HFFc6 (cell line): ENCODE results near the gene DHRS12. TPM values are rescaled to one million over a fixed set of nuclear protein-coding genes. Genes with fewer than 3 reads are reported as not detected.
A peak's percentile ranks its signal among the peaks of the same experiment; 100 is the strongest.

ENCODE experiments used
- DNase-seq: peaks from one replicate; pipeline ENCODE4 v3.0.0-alpha.2; 2018
- H3K27ac Mint-ChIP-seq: 2 replicates; pipeline ENCODE4 v1.8.0; 2020; ENCODE audit warnings: mild to moderate bottlenecking, mixed read lengths
- H3K27me3 Mint-ChIP-seq: 2 replicates; pipeline ENCODE4 v1.8.0; 2021; ENCODE audit warnings: mild to moderate bottlenecking, moderate library complexity, mixed read lengths; ENCODE audit not compliant: insufficient read depth
- H3K36me3 Mint-ChIP-seq: 2 replicates; pipeline ENCODE4 v1.8.0; 2021; ENCODE audit warnings: low read depth, mixed read lengths
- H3K4me1 Mint-ChIP-seq: 2 replicates; pipeline ENCODE4 v1.8.0; 2020; ENCODE audit warnings: low read depth, mixed read lengths
- H3K4me3 Mint-ChIP-seq: 2 replicates; pipeline ENCODE4 v1.8.0; 2020; ENCODE audit warnings: mild to moderate bottlenecking, moderate library complexity, mixed read lengths
- H3K9me3 Mint-ChIP-seq: 2 replicates; pipeline ENCODE4 v1.8.0; 2020; ENCODE audit warnings: mild to moderate bottlenecking, mixed read lengths
- CTCF ChIP-seq: fragments of 200-600 bp; sonication (generic); IDR thresholded peaks from 2 replicates; pipeline ENCODE4 v1.5.0; 2021; ENCODE audit warnings: antibody characterized with exemption, mild to moderate bottlenecking
- total RNA-seq, 6 experiments: library from RNA; stranded (reverse); fragmentation: NEBNext Ultra II Directional; extraction: Animal tissue kit (Norgen Biotek cat#: 25700); gene quantifications; 2 replicates in 1 of 6; 3 replicates in 5 of 6; pipeline ENCODE4 v1.2.3, GENCODE V29; 2021

The DHRS12 gene
- total RNA-seq, 6 experiments from 2014 or later: 1.9 to 2.7 (median 2.4) TPM

- Mint-ChIP-seq H3K27ac (no peak overlapping the region), H3K4me3 (no peak overlapping the region), H3K36me3 (0 out of 2 replicates have a peak, but pooled peaks cover 4% of the 10 kb centered on the region), H3K9me3 (no peaks in the 10 kb centered on the region), H3K27me3 (peaks cover 9% of the 10 kb centered on the region), H3K4me1 (peaks cover 17% of the 10 kb centered on the region)
- no peak for TF ChIP-seq CTCF
- no peak for DNase-seq
These were observed 9.0 kb downstream of the DHRS12 start for GRCh38 chr13:51794964-51795363.

GRCh38 chr13:51793570-51794271 is 10.2 kb downstream of the DHRS12 start:
- H3K27ac Mint-ChIP-seq: peak overlapping the region; percentile 61
- no peaks in the 10 kb centered on the region for H3K9me3 Mint-ChIP-seq
- peaks cover 17% of the 10 kb centered on the region for H3K4me1 Mint-ChIP-seq
- DNase-seq: peak; percentile 77
- H3K36me3 Mint-ChIP-seq: 0 out of 2 replicates have a peak, but pooled peaks cover 4% of the 10 kb centered on the region
- no peak for TF ChIP-seq CTCF
- H3K4me3 Mint-ChIP-seq: no peak overlapping the region
- peaks cover 3% of the 10 kb centered on the region for H3K27me3 Mint-ChIP-seq

GRCh38 chr13:51786425-51787265 is 17.3 kb downstream of the DHRS12 start:
- Mint-ChIP-seq H3K27ac (peak overlapping the region; percentile 66), H3K9me3 (no peaks in the 10 kb centered on the region), H3K27me3 (peaks cover 9% of the 10 kb centered on the region), H3K36me3 (no peaks in the 10 kb centered on the region), H3K4me1 (peaks cover 21% of the 10 kb centered on the region), H3K4me3 (peak overlapping the region; percentile 73)
- no peak for TF ChIP-seq CTCF
- no peak for DNase-seq

GRCh38 chr13:51785712-51786424 is 18.1 kb downstream of the DHRS12 start:
- DNase-seq: peak; percentile 69
- Mint-ChIP-seq H3K27ac (peak overlapping the region; percentile 66), H3K27me3 (peaks cover 10% of the 10 kb centered on the region), H3K36me3 (no peaks in the 10 kb centered on the region), H3K9me3 (no peaks in the 10 kb centered on the region), H3K4me3 (peak overlapping the region; percentile 73), H3K4me1 (peaks cover 21% of the 10 kb centered on the region)
- TF ChIP-seq CTCF: no peak

- no peak for TF ChIP-seq CTCF
- Mint-ChIP-seq H3K27me3 (peaks cover 10% of the 10 kb centered on the region), H3K27ac (no peak overlapping the region), H3K4me3 (no peak overlapping the region), H3K36me3 (no peaks in the 10 kb centered on the region), H3K9me3 (no peaks in the 10 kb centered on the region), H3K4me1 (peaks cover 21% of the 10 kb centered on the region)
- no peak for DNase-seq
These were observed 19.9 kb downstream of the DHRS12 start for GRCh38 chr13:51784097-51784496.
